Pancreas (tissue), 10 donors: ENCODE results near the gene SETD2. TPM values are rescaled to one million over a fixed set of nuclear protein-coding genes. Genes with fewer than 3 reads are reported as not detected.
"Not testable (repeated sequence)": the region's sequence is repeated elsewhere in the genome, so short reads cannot be mapped to it uniquely, and the experiment has no call there.

Experiments
- ATAC-seq, 4 donors: fragments of 200-7000 bp; cut with Tn5 transposase; one replicate each; pipeline versions ENCODE4 v1.8.0 to v1.9.1; 2020; ENCODE audit warnings: mild to moderate bottlenecking in 4 of 4, moderate library complexity in 4 of 4
- DNase-seq, 6 donors: peaks; one replicate each; pipeline ENCODE4 v3.0.0-alpha.2; 2020
- FAIRE-seq: peaks from 2 replicates; lab custom pipeline; 2012; peaks lifted over from hg19 to GRCh38; lab: Jason Lieb, UNC
- H3K27ac ChIP-seq, 4 donors: fragments of 200-600 bp; sonication (generic); 1 replicate in 3 of 4; 2 replicates in 1 of 4; pipeline versions ENCODE4 v1.5.0 to v1.8.0; 2020
- H3K27me3 ChIP-seq, 4 donors: fragments of 200-600 bp; one replicate each; pipeline ENCODE4 v1.8.0; 2021
- H3K36me3 ChIP-seq, 3 donors: fragments of 200-600 bp; sonication (generic) in 1 of 3; one replicate each; pipeline versions ENCODE4 v1.5.0 to v1.8.0; 2020 to 2021
- H3K4me1 ChIP-seq, 3 donors: fragments of 200-600 bp; one replicate each; pipeline ENCODE4 v1.8.0; 2021
- H3K4me3 ChIP-seq, 4 donors: fragments of 200-600 bp; sonication (generic) in 2 of 4; one replicate each; pipeline versions ENCODE4 v1.5.0 to v1.8.0; 2020 to 2021
- H3K9me3 ChIP-seq, 4 donors: fragments of 200-600 bp; one replicate each; pipeline ENCODE4 v1.8.0; 2021
- CTCF ChIP-seq, 4 donors: fragments of 200-600 bp; sonication (generic) in 3 of 4; IDR thresholded peaks; one replicate each; pipeline versions ENCODE4 v1.5.0 to v1.8.0; 2021; ENCODE audit warnings: antibody characterized with exemption in 4 of 4
- WGBS, 2 donors: extraction: QIAGEN DNeasy Blood & Tissue Kit; methylation state at CpG; one replicate each; pipeline ENCODE4 v1.1.7; 2013; 5-methylcytosine and 5-hydroxymethylcytosine counted together
- intact Hi-C, 3 donors: fragments of 100-400 bp; cut with DNase I; formaldehyde crosslinking; loops; one replicate each; pipeline versions ENCODE4 v1.11.1 to v1.14.2; 2022
- polyA plus RNA-seq, 2 donors: library from polyadenylated mRNA; stranded (reverse); fragments of 200-250 nt; gene quantifications; one replicate each; pipeline ENCODE4 v1.2.3, GENCODE V29; 2013
- total RNA-seq, 6 donors: library from RNA; stranded (reverse); fragmentation: NEBNext Ultra II Directional in 4 of 6; extraction: Animal tissue kit (Norgen Biotek cat#: 25700) in 4 of 6; gene quantifications; one replicate each; pipeline versions ENCODE4 v1.2.1 to v1.2.4, GENCODE V29; 2021 to 2023
- donor health status: healthy with polysubstance abuse.
- donor health status: DM: no; HTN: no; CAD: no; lungs with moderate emphysema.
- donor health status: DM: no; HTN: no; CAD: no.
- donor health status: control.
- donor health status: control.
- donor health status: Bipolar disorder and iron deficiency.
- donor health status: DM: yes; HTN: yes; CAD: no.
- donor health status: DM: no; HTN: no; CAD: no.
- donor health status: DM: no; HTN: no; CAD: no.
- donor health status: DM: yes; HTN: yes; CAD: no.

SETD2 gene
- total and polyA plus RNA-seq, 8 donors: 9.6 to 35.3 (median 21.6) TPM

GRCh38 chr3:47073685-47074084, 90.2 kb downstream of the SETD2 start:
- no peak for DNase-seq
- TF ChIP-seq CTCF (IDR thresholded peaks at IDR 0.05): no peak
- Histone ChIP-seq H3K4me3 (no peak overlapping the region), H3K4me1 (no peaks in the 10 kb centered on the region), H3K27ac (no peak overlapping the region), H3K36me3 (peaks cover 0 to under 1% (median 0%) of the 10 kb centered on the region in 3 donors), H3K27me3 (no peaks in the 10 kb centered on the region), H3K9me3 (no peaks in the 10 kb centered on the region)
- no peak for FAIRE-seq
- intact Hi-C loops: no loop called here
- no peak for ATAC-seq
- 72 to 76% methylated on average over 2 of the region's 2 CpGs for WGBS, 2 donors

GRCh38 chr3:47070770-47071169, 93.1 kb downstream of the SETD2 start:
- no peaks in the 10 kb centered on the region for H3K27me3 ChIP-seq
- H3K9me3 ChIP-seq: no peaks in the 10 kb centered on the region
- H3K4me1 ChIP-seq: peaks cover 0 to 6% (median 0%) of the 10 kb centered on the region in 3 donors
- no peak for DNase-seq
- 96 to 100% methylated on average over 3 of the region's 3 CpGs for WGBS, 2 donors
- no peak for TF ChIP-seq CTCF (IDR thresholded peaks at IDR 0.05)
- FAIRE-seq: no peak
- no peak overlapping the region for H3K4me3 ChIP-seq
- H3K27ac ChIP-seq: no peak overlapping the region
- H3K36me3 ChIP-seq: no peaks in the 10 kb centered on the region
- intact Hi-C loops: no loop called here
- no peak for ATAC-seq

GRCh38 chr3:47066259-47066658, 97.7 kb downstream of the SETD2 start:
- H3K9me3 ChIP-seq, FAIRE-seq, H3K27ac ChIP-seq, H3K36me3 ChIP-seq, intact Hi-C loops, DNase-seq, H3K27me3 ChIP-seq, H3K4me1 ChIP-seq, H3K4me3 ChIP-seq, ATAC-seq: not testable (repeated sequence)
- WGBS, 2 donors: 96 to 100% methylated on average over 3 of the region's 3 CpGs

GRCh38 chr3:47065681-47066080, 98.2 kb downstream of the SETD2 start:
- no peaks in the 10 kb centered on the region for H3K9me3 ChIP-seq
- TF ChIP-seq CTCF (IDR thresholded peaks at IDR 0.05): no peak
- H3K27ac ChIP-seq: no peak overlapping the region
- H3K4me3 ChIP-seq: no peak overlapping the region
- ATAC-seq: no peak
- FAIRE-seq: no peak
- no peak for DNase-seq
- no peaks in the 10 kb centered on the region for H3K27me3 ChIP-seq
- peaks cover 0 to 6% (median 5%) of the 10 kb centered on the region in 3 donors for H3K4me1 ChIP-seq
- H3K36me3 ChIP-seq: peaks cover 0 to 4% (median 0%) of the 10 kb centered on the region in 3 donors
- intact Hi-C loops: no loop called here

GRCh38 chr3:47065058-47065457, 98.9 kb downstream of the SETD2 start:
- FAIRE-seq: no peak
- no peak for TF ChIP-seq CTCF (IDR thresholded peaks at IDR 0.05)
- Histone ChIP-seq H3K4me1 (peaks cover 0 to 6% (median 5%) of the 10 kb centered on the region in 3 donors), H3K9me3 (no peaks in the 10 kb centered on the region), H3K36me3 (peaks cover 0 to 4% (median 0%) of the 10 kb centered on the region in 3 donors), H3K4me3 (no peak overlapping the region), H3K27me3 (no peaks in the 10 kb centered on the region), H3K27ac (no peak overlapping the region)
- no peak for DNase-seq
- 41 to 43% methylated on average over 1 of the region's 1 CpG for WGBS, 2 donors
- no peak for ATAC-seq
- intact Hi-C loops: no loop called here
